Lower leg skin (tissue), 3 donors: Measurements from ENCODE around the gene ELAPOR2.

Experiments
- POLR2A ChIP-seq, 2 donors: fragments of 450-650 bp; IDR thresholded peaks; one replicate each; pipeline ENCODE4 v1.6.1; 2016 to 2017; ENCODE audit warnings: antibody characterized with exemption in 2 of 2, mild to moderate bottlenecking in 1 of 2, moderate library complexity in 1 of 2
- TF ChIP-seq, protein P1 (sequence below), 3 donors: fragments of 450-650 bp; IDR thresholded peaks; one replicate each; pipeline ENCODE4 v1.5.1; 2016; ENCODE audit warnings: antibody characterized with exemption in 3 of 3, mild to moderate bottlenecking in 3 of 3, moderate library complexity in 2 of 3

DNA sequence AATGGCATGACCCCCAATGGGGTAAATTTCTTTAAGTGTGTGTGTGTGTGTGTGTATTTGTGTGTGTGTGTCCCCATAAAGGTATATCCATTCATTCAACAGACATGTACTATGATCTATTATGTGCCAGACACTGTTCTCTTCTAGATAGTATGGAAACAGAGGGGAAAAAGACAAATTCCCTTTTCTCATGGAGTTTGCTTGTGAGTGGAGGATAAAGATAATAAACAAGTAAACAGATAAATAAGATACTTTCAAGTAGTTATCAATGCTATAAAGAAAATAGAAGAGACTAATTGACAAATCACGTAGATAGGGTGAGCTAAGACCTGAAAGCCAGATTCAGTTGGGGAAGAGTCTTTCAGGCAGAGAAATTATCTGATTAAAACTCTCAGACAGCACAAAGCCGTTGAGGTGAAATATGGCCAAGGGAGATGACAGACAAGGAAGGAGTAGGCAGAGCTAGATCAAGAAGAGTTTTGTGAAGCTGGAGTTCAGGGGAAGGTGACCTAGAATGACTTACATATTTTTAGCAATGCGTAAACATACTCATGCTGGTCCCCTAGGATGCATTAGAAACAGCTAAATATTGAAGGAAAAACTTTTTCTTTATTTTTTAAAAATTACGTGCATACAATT, 47.6 kb upstream of the ELAPOR2 start:
- TF ChIP-seq, protein P1, sequence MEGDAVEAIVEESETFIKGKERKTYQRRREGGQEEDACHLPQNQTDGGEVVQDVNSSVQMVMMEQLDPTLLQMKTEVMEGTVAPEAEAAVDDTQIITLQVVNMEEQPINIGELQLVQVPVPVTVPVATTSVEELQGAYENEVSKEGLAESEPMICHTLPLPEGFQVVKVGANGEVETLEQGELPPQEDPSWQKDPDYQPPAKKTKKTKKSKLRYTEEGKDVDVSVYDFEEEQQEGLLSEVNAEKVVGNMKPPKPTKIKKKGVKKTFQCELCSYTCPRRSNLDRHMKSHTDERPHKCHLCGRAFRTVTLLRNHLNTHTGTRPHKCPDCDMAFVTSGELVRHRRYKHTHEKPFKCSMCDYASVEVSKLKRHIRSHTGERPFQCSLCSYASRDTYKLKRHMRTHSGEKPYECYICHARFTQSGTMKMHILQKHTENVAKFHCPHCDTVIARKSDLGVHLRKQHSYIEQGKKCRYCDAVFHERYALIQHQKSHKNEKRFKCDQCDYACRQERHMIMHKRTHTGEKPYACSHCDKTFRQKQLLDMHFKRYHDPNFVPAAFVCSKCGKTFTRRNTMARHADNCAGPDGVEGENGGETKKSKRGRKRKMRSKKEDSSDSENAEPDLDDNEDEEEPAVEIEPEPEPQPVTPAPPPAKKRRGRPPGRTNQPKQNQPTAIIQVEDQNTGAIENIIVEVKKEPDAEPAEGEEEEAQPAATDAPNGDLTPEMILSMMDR (IDR thresholded peaks at IDR 0.05), result no peak
- no peak for TF ChIP-seq POLR2A (IDR thresholded peaks at IDR 0.05)
